ENCODE measurements around the gene AHNAK2.
A peak's percentile ranks its signal among the peaks of the same experiment; 100 is the strongest.

- TF ChIP-seq CTCF (IDR thresholded peaks at IDR 0.05; ENCODE audit: insufficient read depth, low read length), result no peak
- TF ChIP-seq POLR2AphosphoS5 (IDR thresholded peaks at IDR 0.05; ENCODE audit: low read depth), result peak; percentile 36; the same call in 1 of the 2 replicates
- no peak for TF ChIP-seq GABPA (IDR thresholded peaks at IDR 0.05; ENCODE audit: low read depth)
- no peak for TF ChIP-seq SPI1 (IDR thresholded peaks at IDR 0.05; ENCODE audit: borderline replicate concordance, low read depth)
Observed at GRCh38 chr14:105005929-105006830, 28.0 kb upstream of the AHNAK2 start.

Measured in HL-60 (cell line).